H9 (cell line): Measurements from ENCODE around the gene CMPK2. TPM values are rescaled to one million over a fixed set of nuclear protein-coding genes. Genes with fewer than 3 reads are reported as not detected.

Source experiments
- DNase-seq: peaks from one replicate; pipeline ENCODE4 v3.0.0-alpha.2; 2017
- H2AFZ ChIP-seq: one replicate; pipeline ENCODE4 v1.6.1; 2013; ENCODE audit warnings: mild to moderate bottlenecking, low read length, control low read depth, moderate library complexity
- H2AK5ac ChIP-seq: 2 replicates; pipeline ENCODE4 v1.6.1; 2013; ENCODE audit warnings: low read length, control low read depth, mixed read lengths; ENCODE audit not compliant: insufficient read length
- H2BK120ac ChIP-seq: one replicate; pipeline ENCODE4 v1.6.1; 2013; ENCODE audit warnings: low read depth, mild to moderate bottlenecking, low read length, control low read depth, inconsistent platforms; ENCODE audit not compliant: poor library complexity, severe bottlenecking
- H2BK12ac ChIP-seq: 2 replicates; pipeline ENCODE4 v1.6.1; 2013; ENCODE audit warnings: low read length, control low read depth, mixed read lengths, low read depth; ENCODE audit not compliant: insufficient read length
- H2BK15ac ChIP-seq: 2 replicates; pipeline ENCODE4 v1.6.1; 2013; ENCODE audit warnings: low read depth, low read length, control low read depth
- H2BK20ac ChIP-seq: one replicate; pipeline ENCODE4 v1.6.1; 2013; ENCODE audit warnings: low read depth, mild to moderate bottlenecking, low read length, control low read depth, inconsistent platforms; ENCODE audit not compliant: poor library complexity, severe bottlenecking
- H2BK5ac ChIP-seq: 2 replicates; pipeline ENCODE4 v1.6.1; 2013; ENCODE audit warnings: low read length, control low read depth, mixed read lengths; ENCODE audit not compliant: insufficient read length
- H3K14ac ChIP-seq: 2 replicates; pipeline ENCODE4 v1.6.1; 2013; ENCODE audit warnings: low read length, control low read depth; ENCODE audit not compliant: insufficient read depth
- H3K18ac ChIP-seq: 2 replicates; pipeline ENCODE4 v1.6.1; 2013; ENCODE audit warnings: low read depth, mild to moderate bottlenecking, mixed read lengths, low read length, control low read depth; ENCODE audit not compliant: insufficient read length
- H3K23ac ChIP-seq: 2 replicates; pipeline ENCODE4 v1.6.1; 2013; ENCODE audit warnings: low read length, control low read depth, mixed read lengths, low read depth; ENCODE audit not compliant: insufficient read length
- H3K23me2 ChIP-seq: 2 replicates; pipeline ENCODE4 v1.6.1; 2013; ENCODE audit warnings: low read depth, mild to moderate bottlenecking, mixed read lengths, low read length, control low read depth; ENCODE audit not compliant: insufficient read length, poor library complexity, severe bottlenecking
- H3K27ac ChIP-seq: 2 replicates; pipeline ENCODE4 v1.5.1; 2013; ENCODE audit warnings: low read length, control low read depth, mixed read lengths, low read depth; ENCODE audit not compliant: insufficient read length
- H3K27me3 ChIP-seq: 2 replicates; pipeline ENCODE4 v1.6.1; 2013; ENCODE audit warnings: low read length, control low read depth, inconsistent platforms; ENCODE audit not compliant: insufficient read depth
- H3K4ac ChIP-seq: 2 replicates; pipeline ENCODE4 v1.6.1; 2013; ENCODE audit warnings: low read depth, mild to moderate bottlenecking, control low read depth, inconsistent platforms, low read length, moderate library complexity
- H3K4me1 ChIP-seq: 2 replicates; pipeline ENCODE4 v1.6.1; 2013; ENCODE audit warnings: low read length, control low read depth, inconsistent platforms; ENCODE audit not compliant: insufficient read depth
- H3K4me2 ChIP-seq: 2 replicates; pipeline ENCODE4 v1.6.1; 2013; ENCODE audit warnings: low read length, control low read depth, mixed read lengths; ENCODE audit not compliant: insufficient read length, insufficient read depth
- H3K56ac ChIP-seq: 2 replicates; pipeline ENCODE4 v1.6.1; 2013; ENCODE audit warnings: low read depth, mild to moderate bottlenecking, mixed read lengths, low read length, control low read depth; ENCODE audit not compliant: insufficient read length
- H3K79me1 ChIP-seq: 2 replicates; pipeline ENCODE4 v1.6.1; 2013; ENCODE audit warnings: low read depth, mild to moderate bottlenecking, moderate library complexity, low read length, control low read depth, inconsistent platforms; ENCODE audit not compliant: insufficient read depth, poor library complexity, severe bottlenecking
- H3K79me2 ChIP-seq: 2 replicates; pipeline ENCODE4 v1.6.1; 2013; ENCODE audit warnings: low read length, control low read depth, inconsistent platforms; ENCODE audit not compliant: insufficient read depth
- H3K9ac ChIP-seq: 2 replicates; pipeline ENCODE4 v1.6.1; 2013; ENCODE audit warnings: low read length, control low read depth, mixed read lengths; ENCODE audit not compliant: insufficient read length; ENCODE audit errors: extremely low read depth
- H3K9me3 ChIP-seq: one replicate; pipeline ENCODE4 v1.6.1; 2013; ENCODE audit warnings: low read depth, low read length, inconsistent platforms; ENCODE audit not compliant: control insufficient read depth
- H3T11ph ChIP-seq: one replicate; pipeline ENCODE4 v1.6.1; 2013; ENCODE audit warnings: mild to moderate bottlenecking, low read length, control low read depth, inconsistent platforms
- H4K20me1 ChIP-seq: one replicate; pipeline ENCODE4 v1.6.1; 2013; ENCODE audit not compliant: control insufficient read depth, insufficient read length, insufficient read depth
- H4K5ac ChIP-seq: 2 replicates; pipeline ENCODE4 v1.6.1; 2013; ENCODE audit warnings: low read depth, mild to moderate bottlenecking, mixed read lengths, low read length, control low read depth; ENCODE audit not compliant: insufficient read length
- H4K8ac ChIP-seq: replicated peaks from 2 replicates; pipeline ENCODE4 v1.6.1; 2013; ENCODE audit warnings: low read length, control low read depth, mixed read lengths, low read depth; ENCODE audit not compliant: insufficient read length
- H4K91ac ChIP-seq: 2 replicates; pipeline ENCODE4 v1.6.1; 2013; ENCODE audit warnings: low read depth, mild to moderate bottlenecking, moderate library complexity, mixed read lengths, low read length, control low read depth; ENCODE audit not compliant: insufficient read length
- H3K27ac Mint-ChIP-seq, 3 experiments: 2 replicates in 2 of 3; 3 replicates in 1 of 3; pipeline ENCODE4 v1.8.0; 2020 to 2021; ENCODE audit warnings: mixed read lengths in 3 of 3, mild to moderate bottlenecking in 1 of 3, moderate library complexity in 1 of 3
- H3K27me3 Mint-ChIP-seq: 2 replicates; pipeline ENCODE4 v1.8.0; 2021; ENCODE audit warnings: low read depth, mild to moderate bottlenecking, moderate library complexity, mixed read lengths
- H3K36me3 Mint-ChIP-seq, 3 experiments: 2 replicates in 2 of 3; 3 replicates in 1 of 3; pipeline ENCODE4 v1.8.0; 2020 to 2021; ENCODE audit warnings: low read depth in 3 of 3, mixed read lengths in 3 of 3; ENCODE audit not compliant: insufficient read depth in 1 of 3
- H3K4me1 Mint-ChIP-seq, 2 experiments: 2 replicates each; pipeline ENCODE4 v1.8.0; 2020; ENCODE audit warnings: mixed read lengths in 2 of 2
- H3K4me3 Mint-ChIP-seq, 2 experiments: 2 replicates in 1 of 2; 3 replicates in 1 of 2; pipeline ENCODE4 v1.8.0; 2020 to 2021; ENCODE audit warnings: mild to moderate bottlenecking in 2 of 2, mixed read lengths in 2 of 2, moderate library complexity in 1 of 2
- H3K9me3 Mint-ChIP-seq, 2 experiments: 2 replicates in 1 of 2; 3 replicates in 1 of 2; pipeline ENCODE4 v1.8.0; 2020; ENCODE audit warnings: mild to moderate bottlenecking in 2 of 2, mixed read lengths in 2 of 2, moderate library complexity in 1 of 2
- WGBS: extraction: QIAGEN DNeasy Blood & Tissue Kit; methylation state at CpG from one replicate; pipeline ENCODE4 v1.1.7; 2013; ENCODE audit warnings: missing lambda C conversion rate, low lambda C conversion rate, mixed read lengths; ENCODE audit not compliant: insufficient read length; ENCODE audit errors: extremely low coverage; 5-methylcytosine and 5-hydroxymethylcytosine counted together
- total RNA-seq: library from RNA; stranded (reverse); gene quantifications from 2 replicates; pipeline ENCODE4 v1.2.1, GENCODE V29; 2021
- TF ChIP-seq, protein P1 (sequence below): fragments of 200-600 bp; sonication (generic); conservative IDR thresholded peaks from 3 replicates; pipeline ENCODE4 v1.8.0; 2021; ENCODE audit warnings: antibody characterized with exemption, mild to moderate bottlenecking

CMPK2 gene
- total RNA-seq, 1 experiment from 2014 or later, result 0.90 TPM

DNA sequence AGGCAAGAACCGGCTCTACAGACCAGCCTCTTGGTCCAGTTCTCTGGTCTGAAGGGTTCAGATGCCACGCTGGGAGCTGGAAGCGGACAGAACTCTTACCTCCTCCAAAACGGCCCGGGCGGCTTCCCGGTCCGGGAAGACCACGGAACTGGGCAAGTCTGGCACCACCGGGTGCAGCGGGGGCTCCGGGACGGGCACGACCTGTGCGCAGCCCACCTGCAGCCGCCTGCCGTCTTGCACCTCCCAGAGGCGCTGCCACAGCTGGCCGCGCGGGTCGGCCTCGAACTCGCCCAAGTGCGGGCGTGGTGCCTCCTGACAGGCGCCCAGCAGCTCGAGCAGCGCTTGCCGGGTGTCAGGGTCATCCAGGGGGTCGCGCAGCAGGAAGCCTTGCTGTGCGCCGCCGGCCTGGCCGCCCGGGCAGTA is 773 bp downstream of the CMPK2 start:
- TF ChIP-seq, protein P1, sequence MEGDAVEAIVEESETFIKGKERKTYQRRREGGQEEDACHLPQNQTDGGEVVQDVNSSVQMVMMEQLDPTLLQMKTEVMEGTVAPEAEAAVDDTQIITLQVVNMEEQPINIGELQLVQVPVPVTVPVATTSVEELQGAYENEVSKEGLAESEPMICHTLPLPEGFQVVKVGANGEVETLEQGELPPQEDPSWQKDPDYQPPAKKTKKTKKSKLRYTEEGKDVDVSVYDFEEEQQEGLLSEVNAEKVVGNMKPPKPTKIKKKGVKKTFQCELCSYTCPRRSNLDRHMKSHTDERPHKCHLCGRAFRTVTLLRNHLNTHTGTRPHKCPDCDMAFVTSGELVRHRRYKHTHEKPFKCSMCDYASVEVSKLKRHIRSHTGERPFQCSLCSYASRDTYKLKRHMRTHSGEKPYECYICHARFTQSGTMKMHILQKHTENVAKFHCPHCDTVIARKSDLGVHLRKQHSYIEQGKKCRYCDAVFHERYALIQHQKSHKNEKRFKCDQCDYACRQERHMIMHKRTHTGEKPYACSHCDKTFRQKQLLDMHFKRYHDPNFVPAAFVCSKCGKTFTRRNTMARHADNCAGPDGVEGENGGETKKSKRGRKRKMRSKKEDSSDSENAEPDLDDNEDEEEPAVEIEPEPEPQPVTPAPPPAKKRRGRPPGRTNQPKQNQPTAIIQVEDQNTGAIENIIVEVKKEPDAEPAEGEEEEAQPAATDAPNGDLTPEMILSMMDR, result no peak
- no peak overlapping the region for H2BK15ac ChIP-seq
- Mint-ChIP-seq H3K9me3 (peaks cover 6 to 7% of the 10 kb centered on the region in 2 experiments), H3K4me1 (peaks cover 7% of the 10 kb centered on the region in 2 experiments), H3K27ac (no peak overlapping the region), H3K36me3 (peaks cover 4 to 8% (median 7%) of the 10 kb centered on the region in 3 experiments; a peak in 6 of 7 replicates), H3K4me3 (peak overlapping the region; percentile 54 to 74; a peak in 4 of 5 replicates), H3K27me3 (peaks cover 65% of the 10 kb centered on the region)
- H4K8ac ChIP-seq, result no peak overlapping the region
- no peaks in the 10 kb centered on the region for H3K4me1 ChIP-seq
- no peak overlapping the region for H3T11ph ChIP-seq
- peak overlapping the region; percentile 95 for H3K4me2 ChIP-seq
- H3K79me2 ChIP-seq, result no peaks in the 10 kb centered on the region
- peaks cover 9% of the 10 kb centered on the region for H3K27me3 ChIP-seq
- no peak overlapping the region for H2BK120ac ChIP-seq
- no peak overlapping the region for H4K91ac ChIP-seq
- H3K23me2 ChIP-seq, result peaks cover 12% of the 10 kb centered on the region
- no peak overlapping the region for H2BK12ac ChIP-seq
- no peak overlapping the region for H4K5ac ChIP-seq
- H3K9ac ChIP-seq, result no peak overlapping the region
- no peak overlapping the region for H3K27ac ChIP-seq
- no peak overlapping the region for H2BK5ac ChIP-seq
- H3K23ac ChIP-seq, result no peak overlapping the region
- no peak overlapping the region for H2BK20ac ChIP-seq
- no CpG with 5 or more reads among the region's 37 CpGs for WGBS
- H3K9me3 ChIP-seq, result no peaks in the 10 kb centered on the region
- DNase-seq, result peak; percentile 41
- no peaks in the 10 kb centered on the region for H3K79me1 ChIP-seq
- H3K14ac ChIP-seq, result no peak overlapping the region; the same call in 1 of the 2 replicates
- H2AFZ ChIP-seq, result no peak overlapping the region
- H2AK5ac ChIP-seq, result no peak overlapping the region
- no peak overlapping the region for H3K56ac ChIP-seq
- H4K20me1 ChIP-seq, result no peaks in the 10 kb centered on the region
- no peak overlapping the region for H3K4ac ChIP-seq
- H3K18ac ChIP-seq, result no peak overlapping the region
